ENCODE results near the gene MTIF3.

DNA sequence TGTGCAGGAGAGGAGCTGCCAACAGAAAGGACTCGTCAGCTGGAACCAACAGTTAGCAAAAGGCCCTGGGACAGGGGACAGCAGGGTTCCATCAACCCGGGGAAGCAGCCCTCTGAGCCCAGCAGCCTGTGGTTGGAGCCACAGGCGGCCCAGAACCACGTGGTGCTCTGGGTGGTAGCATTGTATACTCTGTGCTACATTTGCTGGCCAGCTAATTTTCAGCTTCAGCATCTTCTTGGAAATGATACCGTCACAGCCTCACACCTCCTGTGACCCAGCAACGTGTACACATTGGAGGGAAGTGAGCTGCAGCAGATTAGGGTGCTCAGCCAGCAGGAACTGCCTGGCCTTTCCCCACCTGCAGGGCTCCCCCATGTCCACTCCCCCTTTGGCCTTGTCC is 13.1 kb upstream of the MTIF3 start:
- TF ChIP-seq, protein P1, sequence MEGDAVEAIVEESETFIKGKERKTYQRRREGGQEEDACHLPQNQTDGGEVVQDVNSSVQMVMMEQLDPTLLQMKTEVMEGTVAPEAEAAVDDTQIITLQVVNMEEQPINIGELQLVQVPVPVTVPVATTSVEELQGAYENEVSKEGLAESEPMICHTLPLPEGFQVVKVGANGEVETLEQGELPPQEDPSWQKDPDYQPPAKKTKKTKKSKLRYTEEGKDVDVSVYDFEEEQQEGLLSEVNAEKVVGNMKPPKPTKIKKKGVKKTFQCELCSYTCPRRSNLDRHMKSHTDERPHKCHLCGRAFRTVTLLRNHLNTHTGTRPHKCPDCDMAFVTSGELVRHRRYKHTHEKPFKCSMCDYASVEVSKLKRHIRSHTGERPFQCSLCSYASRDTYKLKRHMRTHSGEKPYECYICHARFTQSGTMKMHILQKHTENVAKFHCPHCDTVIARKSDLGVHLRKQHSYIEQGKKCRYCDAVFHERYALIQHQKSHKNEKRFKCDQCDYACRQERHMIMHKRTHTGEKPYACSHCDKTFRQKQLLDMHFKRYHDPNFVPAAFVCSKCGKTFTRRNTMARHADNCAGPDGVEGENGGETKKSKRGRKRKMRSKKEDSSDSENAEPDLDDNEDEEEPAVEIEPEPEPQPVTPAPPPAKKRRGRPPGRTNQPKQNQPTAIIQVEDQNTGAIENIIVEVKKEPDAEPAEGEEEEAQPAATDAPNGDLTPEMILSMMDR (IDR thresholded peaks at IDR 0.05), result no peak
- TF ChIP-seq POLR2A (IDR thresholded peaks at IDR 0.05), result no peak

Data from breast epithelium (tissue), 3 donors.